M059J (cell line): ENCODE measurements around the gene ZNF384. TPM values are rescaled to one million over a fixed set of nuclear protein-coding genes. Genes with fewer than 3 reads are reported as not detected.

ENCODE experiments used
- DNase-seq: peaks from one replicate; pipeline ENCODE4 v3.0.0-alpha.2; 2012; ENCODE audit warnings: low read depth
- total RNA-seq: library from RNA; depleted of rRNA; stranded (reverse); fragments of >200 nt; shearing (Covaris generic); gene quantifications from 2 replicates; pipeline ENCODE4 v1.2.3, GENCODE V29; 2014

ZNF384 gene
- total RNA-seq, 1 experiment from 2014 or later: 25.0 TPM

DNA sequence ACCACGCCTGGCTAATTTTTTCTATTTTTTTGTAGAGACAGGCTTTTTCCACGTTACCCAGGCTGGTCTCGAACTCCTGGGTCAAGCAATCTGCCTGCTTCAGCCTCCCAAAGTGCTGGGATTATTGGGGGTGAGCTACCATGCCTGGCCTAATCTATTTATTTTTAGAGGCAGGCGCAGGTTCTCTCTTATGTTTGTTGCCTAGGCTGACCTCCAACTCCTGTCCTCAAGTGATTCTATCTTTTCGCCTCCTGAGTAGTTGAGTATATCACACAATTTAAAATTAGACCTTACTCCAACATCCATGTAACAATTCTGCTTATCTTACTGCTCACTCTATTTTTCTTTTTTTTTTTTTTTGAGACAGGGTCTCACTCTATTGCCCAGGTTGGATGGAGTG is 35.2 kb downstream of the ZNF384 start:
- no peak for DNase-seq

DNA sequence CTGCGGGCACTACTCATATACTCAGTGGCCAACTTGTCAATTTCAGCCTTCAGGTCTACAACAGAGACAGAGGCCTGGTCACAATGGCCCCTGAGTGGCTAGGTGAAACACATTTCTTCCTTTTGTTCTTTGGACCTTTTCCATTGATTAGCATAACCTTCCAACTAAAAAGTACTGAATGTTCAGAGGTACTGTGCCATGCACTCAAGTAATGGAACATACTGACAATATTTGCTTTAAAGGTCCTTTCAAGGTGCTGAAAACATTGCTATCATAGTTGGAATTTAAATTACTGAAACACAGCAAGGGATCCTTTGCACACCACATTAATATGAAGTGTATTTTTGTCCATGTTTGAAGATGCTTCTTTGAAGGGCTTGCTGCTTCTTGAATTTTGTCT is 35.8 kb downstream of the ZNF384 start:
- no peak for DNase-seq

DNA sequence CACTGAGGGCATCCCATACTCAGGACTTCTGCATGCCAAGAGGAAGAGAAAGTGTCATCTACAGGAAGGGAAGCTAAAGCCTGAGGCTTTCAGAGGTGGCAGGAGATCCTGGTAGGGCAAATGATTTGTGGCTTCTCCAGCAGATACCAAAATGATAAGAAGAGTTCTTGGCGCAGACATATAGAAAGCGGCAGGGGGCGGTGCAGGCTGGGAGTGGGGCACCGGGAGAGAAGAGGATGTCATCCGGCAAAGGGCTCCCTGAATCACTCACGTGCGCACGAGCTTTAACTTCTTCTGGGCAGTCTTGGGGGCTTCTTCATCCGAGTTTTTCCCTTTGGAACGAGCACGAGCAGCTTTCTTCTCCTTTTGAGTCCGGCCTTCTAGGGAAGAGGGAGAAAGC is 36.8 kb downstream of the ZNF384 start:
- no peak for DNase-seq

DNA sequence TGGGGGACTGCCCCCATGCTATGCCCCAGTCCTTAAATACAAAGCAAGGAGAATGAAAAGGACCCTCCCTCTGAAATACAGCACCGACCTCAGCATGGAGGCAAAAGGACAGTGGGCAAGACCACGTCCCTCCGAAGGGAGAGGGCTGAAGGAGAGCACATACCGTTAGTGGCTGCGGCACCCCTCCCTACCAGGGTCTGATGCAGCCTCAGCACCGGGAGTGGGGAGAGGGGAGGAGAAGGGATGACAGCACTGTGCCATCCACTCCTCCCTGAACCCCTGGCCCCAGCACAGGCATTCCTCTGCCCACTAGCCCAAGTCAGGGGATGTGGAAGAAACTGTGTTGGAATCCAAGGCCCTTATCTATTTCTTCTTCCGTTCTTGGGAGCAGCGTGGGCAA is 38.3 kb downstream of the ZNF384 start:
- DNase-seq: no peak

DNA sequence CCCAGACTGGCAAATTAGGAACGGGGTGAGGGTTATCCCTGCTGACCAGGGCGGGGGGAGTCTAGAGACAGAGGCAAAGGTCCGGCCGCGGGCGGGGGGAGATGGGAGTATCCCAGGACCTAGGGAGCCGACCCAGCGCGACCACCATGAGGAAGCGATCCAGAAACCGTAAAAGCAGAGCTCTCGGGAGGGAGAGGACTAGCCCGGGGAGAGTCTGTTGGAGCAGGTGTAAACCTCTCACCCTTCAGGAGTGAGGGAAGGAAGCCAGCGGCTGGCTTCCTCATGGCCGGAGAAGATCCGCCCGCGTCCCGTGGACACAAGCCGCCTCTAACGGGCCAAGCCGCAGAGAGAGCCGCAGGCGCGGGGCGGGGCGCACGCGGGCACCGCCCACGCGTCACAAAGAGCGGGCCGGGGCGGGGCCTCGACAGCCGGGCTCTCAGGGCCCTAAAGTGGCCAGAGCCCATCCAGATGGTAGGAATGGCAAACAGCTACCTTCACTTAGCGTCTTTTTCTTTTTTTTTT is 42.0 kb downstream of the ZNF384 start, which contains the start of gene ACRBP:
ACRBP (minus strand) TSS at position 350 of the 522 bp plus-strand sequence; CDS start at position 284, 66 bp downstream.
- no peak for DNase-seq

DNA sequence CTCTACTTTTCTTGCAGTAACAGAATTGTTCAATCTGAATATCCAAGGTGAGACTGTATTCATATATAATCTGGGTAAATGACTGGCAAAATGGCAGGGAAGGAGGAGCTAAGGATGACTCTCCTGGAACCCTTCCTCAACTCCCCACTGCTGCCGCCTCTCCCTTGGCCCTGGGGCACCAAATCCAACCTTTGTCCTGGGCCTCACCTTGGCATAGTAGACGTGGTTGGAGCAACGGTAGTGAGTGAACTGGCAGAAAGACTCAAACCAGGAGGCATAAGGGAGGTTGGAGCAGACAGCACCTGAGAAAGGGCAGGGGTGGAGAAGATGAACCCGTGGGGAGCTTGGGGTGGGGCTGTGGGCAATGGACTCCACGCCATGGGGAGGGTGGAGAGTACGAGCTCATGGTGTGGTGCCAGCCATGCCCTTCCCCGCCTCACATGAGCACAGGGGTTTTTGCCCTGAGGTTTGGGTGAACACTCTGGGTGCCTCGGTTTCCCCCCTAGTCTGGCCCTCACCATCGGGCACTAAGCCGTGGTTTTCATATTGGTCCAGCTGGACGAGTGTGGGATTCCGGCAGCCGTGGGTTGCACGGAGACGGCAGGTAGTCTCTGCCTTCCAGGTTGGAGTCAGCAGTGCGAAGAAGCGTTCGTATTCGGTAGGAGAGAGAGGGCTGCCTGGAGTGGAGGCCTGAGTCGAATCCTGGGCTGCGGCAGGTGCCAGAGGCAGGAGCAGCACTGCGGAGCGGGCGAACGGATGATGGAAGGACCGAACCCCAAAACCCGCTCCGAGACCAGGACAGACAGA is 42.7 kb downstream of the ZNF384 start:
- no peak for DNase-seq

DNA sequence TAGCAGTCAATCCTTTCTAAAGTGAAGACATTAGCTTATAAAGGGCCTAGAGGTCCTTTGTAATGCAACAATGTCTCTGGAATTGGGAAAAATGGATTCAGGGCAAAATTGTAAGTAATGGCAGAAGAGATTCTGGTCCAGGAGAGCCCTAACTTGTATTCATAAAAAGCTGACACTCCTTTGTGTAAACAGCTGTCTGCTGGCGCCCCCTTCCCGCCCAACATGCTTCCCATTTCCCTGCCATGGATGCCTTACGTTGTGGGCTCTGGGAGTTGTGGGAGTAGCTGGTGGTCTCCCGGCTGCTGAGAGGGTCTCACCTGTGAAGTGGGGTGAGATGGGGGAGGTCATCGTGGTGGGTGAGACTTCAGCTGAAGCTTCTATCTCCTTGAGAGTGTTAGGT is 44.3 kb downstream of the ZNF384 start:
- no peak for DNase-seq

DNA sequence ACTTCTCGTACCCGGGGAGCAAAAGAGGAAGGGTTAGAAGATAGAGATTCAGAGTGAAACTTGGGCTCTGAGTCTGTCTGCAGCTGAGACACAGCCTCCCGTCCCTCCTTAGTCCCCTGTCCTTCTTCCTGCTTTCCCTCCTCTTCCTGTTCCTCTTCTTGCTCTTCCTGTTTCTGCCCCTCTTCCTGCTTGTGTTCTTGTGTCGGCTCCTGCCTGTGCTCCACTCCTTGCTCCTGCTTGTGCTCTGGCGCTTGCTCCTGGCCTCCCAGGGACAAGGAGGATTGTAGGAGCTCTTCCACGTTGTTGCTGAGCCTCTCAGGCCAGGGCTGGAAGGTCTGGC is 44.9 kb downstream of the ZNF384 start:
- DNase-seq: no peak

DNA sequence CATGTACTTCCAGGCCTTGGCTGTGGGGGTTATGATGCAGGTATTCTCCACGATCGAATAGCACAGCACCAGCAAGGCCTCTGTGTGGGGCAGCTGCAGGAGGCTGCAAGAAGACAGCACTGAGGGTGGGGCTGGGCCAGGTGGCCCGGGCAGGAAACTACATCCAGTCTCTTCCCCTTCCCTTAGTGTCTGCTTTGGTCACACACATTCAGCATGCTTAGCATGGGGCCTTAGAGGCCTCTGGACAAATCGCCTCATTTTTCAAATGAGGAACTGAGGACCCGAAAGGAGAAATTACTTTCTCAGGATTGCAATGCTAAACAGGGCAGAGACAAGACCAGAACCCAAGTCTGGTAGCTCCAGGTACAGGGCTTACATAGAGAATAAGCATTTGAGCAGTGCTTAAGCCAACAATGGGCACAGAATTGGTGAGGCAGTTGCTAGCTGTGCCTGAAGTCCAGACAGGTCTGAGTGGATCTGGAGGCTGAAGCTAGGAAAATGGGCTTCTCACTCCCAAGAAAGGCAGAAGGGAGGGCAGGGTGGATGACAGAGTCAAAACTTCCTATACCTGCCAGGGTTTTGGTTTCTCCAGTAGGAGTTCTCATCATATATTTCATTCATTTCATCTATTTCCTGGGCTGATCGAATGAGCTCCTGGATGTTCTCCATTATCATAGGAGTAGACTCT is 45.5 kb downstream of the ZNF384 start:
- DNase-seq: no peak

DNA sequence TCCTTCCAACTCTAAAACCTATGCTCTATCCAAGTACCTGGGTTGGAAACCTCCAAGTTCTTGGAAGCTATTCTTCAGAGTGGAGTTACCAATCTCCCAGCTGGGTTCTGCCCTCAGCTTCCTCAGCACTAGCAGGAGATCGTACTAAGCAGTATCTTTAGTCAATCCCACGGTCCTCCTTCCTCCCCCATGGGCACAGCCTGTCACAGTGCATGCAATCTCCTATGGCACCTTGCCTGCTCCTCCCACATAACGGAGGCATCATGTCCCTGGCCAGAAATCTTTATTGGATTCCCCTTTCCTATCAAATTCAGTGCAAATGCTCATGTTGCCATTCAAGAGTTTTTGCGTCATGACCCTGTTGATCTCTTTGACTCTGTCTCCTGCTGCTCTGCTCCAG is 48.0 kb downstream of the ZNF384 start:
- no peak for DNase-seq

DNA sequence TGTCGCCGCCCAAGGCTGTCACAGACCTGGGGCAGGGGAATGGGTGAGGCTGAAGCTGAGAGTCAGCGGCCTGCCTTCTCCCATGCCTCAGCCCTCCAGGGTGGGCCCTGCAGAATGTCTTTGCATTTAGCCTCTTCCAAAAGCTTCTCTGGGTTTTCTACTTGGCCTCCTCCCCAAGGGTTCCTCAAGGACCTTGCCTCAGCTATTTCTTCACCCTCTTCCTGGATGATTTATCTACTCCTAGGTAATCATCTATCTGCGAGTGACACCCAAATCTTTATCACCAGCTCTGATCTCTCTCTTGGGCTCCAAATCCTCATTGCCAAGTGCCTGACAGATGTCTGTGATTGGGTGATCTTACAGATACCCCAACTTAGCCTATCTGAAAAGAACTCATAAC is 48.7 kb downstream of the ZNF384 start:
- DNase-seq: no peak

DNA sequence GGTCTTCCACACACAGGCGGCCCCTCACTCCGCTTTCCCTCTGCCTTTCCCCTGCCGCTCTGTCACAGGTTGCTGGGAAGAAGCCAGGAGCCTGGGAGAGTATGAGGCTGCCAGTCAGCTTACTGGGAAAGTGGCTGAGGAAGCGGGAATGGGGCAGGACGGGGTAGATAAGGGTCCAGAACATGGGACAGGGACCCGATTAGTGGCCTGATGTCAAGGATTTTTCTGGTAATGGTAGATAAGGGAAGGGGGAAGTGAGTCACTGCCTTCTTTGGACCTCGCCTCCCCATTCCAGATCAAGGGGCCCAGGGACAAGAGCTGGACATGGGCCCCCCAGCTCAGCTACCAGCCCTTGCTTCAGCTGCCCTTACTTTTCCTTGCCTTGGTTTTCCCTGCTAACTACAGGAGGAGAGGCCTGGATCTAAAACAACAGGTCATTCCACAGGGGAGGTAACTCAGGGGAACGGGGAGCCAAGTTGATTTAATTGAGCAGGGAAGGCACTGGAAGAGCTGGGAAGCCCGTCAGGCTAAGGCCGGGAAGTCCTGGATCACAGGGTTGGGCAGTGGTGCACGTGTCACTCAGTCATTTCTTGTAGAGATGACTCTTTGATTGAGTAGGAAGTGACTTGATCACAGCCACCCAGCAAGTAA is 49.9 kb downstream of the ZNF384 start:
- no peak for DNase-seq

DNA sequence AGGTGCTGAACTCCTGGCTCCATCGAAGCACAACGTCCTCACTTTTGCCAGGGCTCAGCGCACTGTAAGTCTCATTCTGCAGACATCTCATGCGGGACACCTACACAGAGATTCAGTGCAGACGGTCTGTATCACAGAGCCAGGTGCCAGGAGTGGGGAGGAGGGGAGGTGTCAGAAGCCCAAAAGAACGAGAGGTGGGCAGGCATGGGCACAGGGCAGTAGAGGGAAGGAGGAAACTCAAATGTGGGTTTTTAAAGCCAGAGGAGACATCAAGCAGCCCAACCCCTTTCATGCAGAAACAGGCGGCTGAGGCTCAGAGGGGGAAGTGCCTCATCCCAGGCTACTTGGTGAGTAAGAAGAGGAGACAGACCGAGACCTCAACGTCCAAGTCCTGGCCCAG is 50.9 kb downstream of the ZNF384 start:
- DNase-seq: no peak

DNA sequence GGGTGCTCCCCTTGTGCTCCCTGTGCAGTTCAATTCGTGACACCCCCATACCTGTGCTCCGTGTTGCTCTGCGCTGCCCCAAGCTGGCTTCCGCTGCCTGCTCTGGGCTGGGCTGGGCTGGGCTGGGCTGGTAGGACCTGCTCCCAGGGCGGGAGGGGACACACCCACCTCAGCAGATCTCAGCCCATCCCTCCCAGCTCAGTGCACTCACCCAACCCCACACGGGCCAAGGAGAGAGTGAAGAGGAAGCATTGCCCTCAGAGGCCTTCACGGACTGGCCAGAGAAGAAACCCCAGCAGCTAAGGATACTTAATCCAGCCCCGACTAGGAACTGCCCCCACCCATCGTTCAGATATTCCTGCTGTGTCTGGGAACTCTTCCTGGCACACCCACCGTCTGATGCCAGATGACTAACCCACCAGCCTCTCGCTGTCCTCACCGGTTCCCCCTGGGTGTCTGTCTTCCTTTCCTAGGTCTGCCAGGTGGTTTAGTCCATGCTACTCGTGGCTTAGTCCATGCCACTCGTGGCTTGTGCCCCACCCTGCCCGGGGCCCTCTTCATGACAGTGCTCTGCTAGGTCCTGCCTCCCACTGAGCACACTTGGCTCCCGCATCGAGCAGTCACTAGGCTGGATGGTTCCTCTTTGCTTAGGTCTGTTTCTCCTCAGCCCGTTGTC is 53.2 kb downstream of the ZNF384 start, which contains the start of gene LPAR5:
LPAR5 (minus strand) TSS at position 104 of the 676 bp plus-strand sequence. CDS start 14,711 bp downstream, outside the sequence.
- peak; percentile 25 for DNase-seq

DNA sequence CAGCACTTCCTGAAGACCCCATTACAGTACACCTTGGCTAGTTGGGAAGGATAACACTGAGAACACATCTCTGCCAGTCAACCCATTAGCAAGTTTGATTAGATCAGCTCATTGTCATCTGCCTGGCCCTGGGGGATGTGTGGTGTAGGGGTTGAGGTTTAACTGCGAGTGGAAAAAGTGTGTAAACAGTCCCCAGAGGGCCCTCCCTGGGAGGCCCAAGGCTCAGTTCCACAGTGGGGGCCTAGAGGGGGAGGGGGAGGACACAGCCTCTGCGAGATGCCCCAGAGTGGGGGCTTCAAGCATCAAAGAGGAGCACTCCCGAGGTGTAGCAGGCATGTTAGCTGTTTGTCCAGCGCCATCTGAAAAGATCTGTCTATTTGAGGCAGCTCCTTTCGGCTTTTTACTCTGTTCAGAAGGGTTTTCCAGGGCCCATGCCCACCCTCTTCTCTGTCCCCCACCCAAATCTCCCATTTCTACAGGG is 53.8 kb downstream of the ZNF384 start:
- no peak for DNase-seq

DNA sequence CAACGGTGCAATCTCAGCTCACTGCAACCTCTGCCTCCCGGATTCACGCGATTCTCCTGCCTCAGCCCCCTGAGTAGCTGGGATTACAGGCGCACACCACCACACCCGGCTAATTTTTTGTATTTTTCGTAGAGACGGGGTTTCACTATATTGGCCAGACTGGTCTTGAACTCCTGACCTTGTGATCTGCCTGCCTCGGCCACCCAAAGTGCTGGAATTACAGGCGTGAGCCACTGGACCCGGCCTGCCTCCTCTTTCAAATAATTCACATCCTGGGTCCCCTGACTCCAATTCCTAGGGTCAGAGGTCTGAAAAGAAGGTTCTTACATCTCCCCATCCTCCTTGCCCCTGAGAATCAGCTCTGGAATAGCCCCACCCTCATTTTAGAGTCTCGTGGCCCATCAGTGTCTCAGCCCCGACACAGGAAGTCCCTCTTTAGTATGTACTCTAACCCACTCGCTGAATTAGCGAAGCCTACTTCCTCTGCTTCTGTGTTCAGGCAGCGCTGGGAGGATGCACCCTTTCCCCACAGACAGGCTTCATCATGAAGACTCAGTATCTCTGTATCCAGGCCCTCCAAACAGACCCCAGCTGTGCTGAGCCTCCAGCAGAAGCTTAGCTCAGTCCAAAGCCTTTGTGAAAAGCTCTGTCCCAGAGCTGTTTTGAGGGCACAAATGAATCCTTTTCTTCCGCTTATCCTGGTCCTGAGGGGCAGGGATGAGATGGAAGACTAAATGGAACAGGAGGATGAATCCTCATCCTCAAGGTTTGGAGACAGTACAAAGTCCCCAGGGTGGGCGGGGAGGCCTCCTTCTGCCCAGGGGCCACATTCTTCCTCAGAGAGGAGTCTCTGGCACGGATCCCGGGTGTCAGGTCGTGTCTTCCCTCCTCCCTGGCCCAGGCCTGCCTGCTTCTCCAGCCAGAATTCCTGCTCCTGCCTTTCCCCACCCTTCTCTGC is 56.9 kb downstream of the ZNF384 start:
- DNase-seq: no peak

DNA sequence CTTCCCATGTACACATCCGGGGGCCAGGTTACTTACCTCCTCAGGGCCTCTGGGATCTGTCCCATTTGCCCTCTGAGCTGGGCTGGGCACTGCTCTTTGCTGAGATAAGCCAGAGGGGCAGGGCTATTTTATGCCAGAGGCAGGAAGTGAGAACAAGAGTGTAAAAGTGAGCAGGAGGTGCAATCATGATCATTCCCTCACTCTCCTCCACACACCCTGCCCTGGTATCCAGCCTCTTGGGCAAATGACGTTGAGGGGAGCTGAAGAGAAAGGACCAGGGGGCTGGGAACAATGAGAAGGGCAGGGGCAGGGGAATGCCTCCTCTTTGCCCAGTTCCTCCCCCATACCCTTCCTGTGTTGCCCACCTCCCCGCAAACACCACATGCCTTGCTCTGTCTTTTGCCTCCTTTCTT is 57.6 kb downstream of the ZNF384 start:
- no peak for DNase-seq

DNA sequence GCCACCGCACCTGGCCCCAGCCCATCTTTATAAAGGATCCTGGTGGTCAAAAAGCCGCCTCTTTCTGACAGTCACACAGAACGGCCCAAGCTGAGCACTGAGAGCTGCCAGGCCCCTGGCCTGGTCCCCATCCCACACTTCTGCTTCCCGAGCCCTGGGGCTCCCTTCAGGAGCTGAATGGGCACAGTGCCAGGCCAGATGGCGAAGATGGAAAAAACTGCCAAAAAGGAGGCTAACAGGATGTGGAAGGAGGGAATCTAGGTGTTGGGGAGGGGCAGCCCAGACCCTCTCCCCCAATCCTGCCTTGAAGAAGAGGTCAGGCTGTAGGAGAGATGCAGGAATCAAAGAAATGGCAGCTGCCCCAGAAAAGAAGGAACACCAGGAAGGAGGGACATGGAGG is 58.4 kb downstream of the ZNF384 start:
- DNase-seq: no peak

DNA sequence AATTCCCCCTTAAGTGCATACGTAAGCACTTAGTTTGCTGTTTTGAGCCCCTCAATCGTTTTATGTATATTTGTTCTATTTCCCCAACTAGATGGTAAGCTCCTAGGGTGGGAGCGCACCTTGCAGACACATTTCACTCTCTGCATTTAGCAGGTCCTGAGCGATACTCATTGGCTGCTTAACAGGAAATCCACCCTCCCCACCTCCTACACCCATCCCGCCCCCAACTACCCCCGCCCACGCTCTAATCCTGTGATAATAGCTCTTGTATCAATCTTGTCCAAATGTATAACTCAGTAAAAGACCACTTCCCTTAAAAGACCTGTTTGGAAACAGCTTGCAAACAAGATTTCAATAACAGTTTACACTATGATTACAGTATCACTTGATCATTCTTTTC is 61.6 kb downstream of the ZNF384 start:
- DNase-seq: no peak

DNA sequence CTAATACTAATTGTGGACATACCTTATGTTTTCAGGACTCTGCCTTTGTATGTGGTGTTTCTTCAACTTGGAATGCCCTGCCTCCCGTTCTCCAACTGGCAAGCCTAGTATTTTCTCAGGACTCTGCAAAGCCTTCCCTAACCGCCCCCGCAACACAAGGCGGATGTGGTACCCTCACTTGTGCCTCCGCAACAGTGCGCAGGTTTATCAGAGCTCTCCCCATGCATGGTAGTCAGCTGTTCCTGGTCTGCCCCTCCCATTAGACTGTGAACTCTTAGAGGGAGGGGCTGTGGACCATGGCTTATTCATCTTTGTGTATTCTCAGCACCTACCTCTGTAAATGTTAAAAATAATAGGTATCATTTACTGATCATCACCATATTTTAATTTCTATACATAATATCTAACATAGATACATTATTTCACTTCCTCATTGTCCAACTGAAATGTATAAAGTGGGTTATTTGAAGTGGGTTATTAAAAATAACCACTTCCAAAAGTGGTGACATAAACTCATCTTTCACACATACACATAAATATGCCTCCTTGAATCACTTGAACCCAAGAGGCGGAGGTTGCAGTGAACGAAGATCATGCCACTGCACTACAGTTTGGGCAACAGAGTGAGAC is 62.4 kb downstream of the ZNF384 start:
- DNase-seq: no peak
